Activated T-cell treated with anti-CD3 and anti-CD28 coated beads, Interleukin-2, amount 50 U/mL, for 4 hours (primary cell): ENCODE data around the gene NAB2. TPM values are rescaled to one million over a fixed set of nuclear protein-coding genes. Genes with fewer than 3 reads are reported as not detected.

ENCODE experiments used
- ATAC-seq, 2 donors: fragments of 200-7000 bp; cut with Tn5 transposase; one replicate each; pipeline ENCODE4 v1.10.0; 2021
- DNase-seq: peaks from one replicate; pipeline ENCODE4 v3.0.0-alpha.2; 2020
- H3K27me3 Mint-ChIP-seq: one replicate; pipeline ENCODE4 v1.8.0; 2021; ENCODE audit warnings: low read depth, mixed read lengths
- H3K36me3 Mint-ChIP-seq: one replicate; pipeline ENCODE4 v1.8.0; 2022; ENCODE audit warnings: mixed read lengths; ENCODE audit not compliant: insufficient read depth
- H3K4me1 Mint-ChIP-seq: one replicate; pipeline ENCODE4 v1.8.0; 2021; ENCODE audit warnings: low read depth, mixed read lengths
- H3K4me3 Mint-ChIP-seq: one replicate; pipeline ENCODE4 v1.8.0; 2021; ENCODE audit warnings: mild to moderate bottlenecking, moderate library complexity, mixed read lengths
- H3K9me3 Mint-ChIP-seq: one replicate; pipeline ENCODE4 v1.8.0; 2021; ENCODE audit warnings: mixed read lengths
- total RNA-seq, 3 donors: library from RNA; stranded (reverse); gene quantifications; one replicate each; pipeline ENCODE4 v1.2.1, GENCODE V29; 2021

NAB2 gene
- total RNA-seq, 3 donors from 2014 or later, result 51.3 to 54.6 (median 52.8) TPM

GRCh38 chr12:57085999-57086492, 2.9 kb upstream of the NAB2 start:
- DNase-seq (no peak), ATAC-seq (no peak)
- H3K4me1 Mint-ChIP-seq, result peaks cover 41% of the 10 kb centered on the region
- peak overlapping the region; percentile 88 for H3K4me3 Mint-ChIP-seq
- peaks cover 4% of the 10 kb centered on the region for H3K36me3 Mint-ChIP-seq
- no peaks in the 10 kb centered on the region for H3K27me3 Mint-ChIP-seq
- no peaks in the 10 kb centered on the region for H3K9me3 Mint-ChIP-seq

GRCh38 chr12:57086493-57087009, 2.4 kb upstream of the NAB2 start:
- no peaks in the 10 kb centered on the region for H3K9me3 Mint-ChIP-seq
- H3K27me3 Mint-ChIP-seq, result no peaks in the 10 kb centered on the region
- H3K36me3 Mint-ChIP-seq, result peaks cover 4% of the 10 kb centered on the region
- H3K4me3 Mint-ChIP-seq, result peak overlapping the region; percentile 88
- peaks cover 45% of the 10 kb centered on the region for H3K4me1 Mint-ChIP-seq
- no peak for ATAC-seq
- peak; percentile 70 for DNase-seq

DNA sequence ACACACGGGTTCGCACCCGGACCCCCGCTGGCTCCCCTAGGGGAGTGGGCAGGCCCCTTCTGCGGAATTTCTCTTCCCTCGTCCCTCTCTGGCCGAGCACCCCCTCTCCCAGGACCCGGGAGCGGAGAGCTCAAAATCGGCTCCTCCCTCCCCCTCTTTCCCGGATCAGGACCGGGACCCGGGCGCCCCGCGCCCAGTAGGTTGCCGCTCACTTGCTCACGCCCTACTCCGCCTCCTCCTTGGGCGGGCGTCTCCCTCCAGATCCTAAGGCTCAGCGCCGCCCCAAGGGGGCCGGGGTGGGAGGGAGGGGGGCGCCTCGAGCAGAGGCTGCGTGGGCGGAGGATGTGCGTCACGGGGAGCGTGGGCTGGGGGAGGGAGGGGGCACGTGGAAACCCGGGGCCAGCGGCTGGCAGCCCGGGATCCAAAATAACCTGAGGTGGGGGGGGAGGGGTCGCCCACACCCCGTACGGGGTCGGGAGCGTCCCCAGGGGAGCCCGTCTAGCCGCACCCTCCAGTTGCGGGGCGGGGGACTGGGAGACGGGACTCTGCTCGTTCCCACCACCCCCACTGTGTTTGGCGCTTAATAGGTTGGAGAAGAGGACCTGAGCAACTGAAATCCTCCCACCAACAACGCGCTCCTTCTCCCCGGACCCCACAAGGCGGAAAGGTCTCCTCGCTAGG, 1.8 kb upstream of the NAB2 start:
- peak; percentile 98 for DNase-seq
- Mint-ChIP-seq H3K36me3 (peaks cover 8% of the 10 kb centered on the region), H3K4me1 (peaks cover 50% of the 10 kb centered on the region), H3K27me3 (no peaks in the 10 kb centered on the region), H3K9me3 (no peaks in the 10 kb centered on the region), H3K4me3 (peak overlapping the region; percentile 88)
- ATAC-seq, result peak; percentile 52 to 57

DNA sequence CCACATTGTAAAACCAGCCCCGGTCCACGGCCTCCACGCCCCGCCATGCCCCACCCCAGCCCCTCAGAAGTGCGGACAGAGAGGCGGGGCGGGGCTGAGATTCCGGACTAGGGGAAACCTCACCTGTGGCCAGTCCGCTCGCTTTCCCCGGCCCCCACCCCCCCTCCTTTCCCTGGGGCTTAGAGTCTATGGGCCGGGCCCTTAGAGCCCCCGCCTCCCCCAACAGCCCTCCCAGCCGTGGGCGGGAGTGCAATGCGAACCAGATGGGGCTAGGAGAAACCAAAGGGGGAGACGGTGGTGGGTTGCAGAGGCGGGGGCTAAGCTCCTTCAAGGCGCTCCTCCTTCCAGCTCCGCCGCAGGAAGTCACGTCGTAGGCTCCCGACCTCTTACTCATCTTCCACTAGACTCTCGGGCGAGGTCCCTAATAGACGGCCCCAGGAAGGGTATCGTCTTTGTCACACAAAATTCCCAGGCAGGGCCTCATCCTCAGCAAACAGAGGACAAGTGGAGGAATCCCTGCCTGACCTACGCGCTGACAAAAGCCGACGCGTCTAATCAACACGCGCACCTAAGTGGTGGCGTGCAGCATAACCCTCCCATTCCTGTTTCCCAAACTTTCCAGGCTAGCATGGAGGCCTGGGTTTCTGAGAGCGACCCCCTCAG, 1.1 kb upstream of the NAB2 start:
- Mint-ChIP-seq H3K36me3 (peaks cover 8% of the 10 kb centered on the region), H3K4me1 (peaks cover 56% of the 10 kb centered on the region), H3K4me3 (peak overlapping the region; percentile 88), H3K9me3 (no peaks in the 10 kb centered on the region), H3K27me3 (no peaks in the 10 kb centered on the region)
- ATAC-seq, result peak; percentile 39 to 47
- peak; percentile 88 for DNase-seq

DNA sequence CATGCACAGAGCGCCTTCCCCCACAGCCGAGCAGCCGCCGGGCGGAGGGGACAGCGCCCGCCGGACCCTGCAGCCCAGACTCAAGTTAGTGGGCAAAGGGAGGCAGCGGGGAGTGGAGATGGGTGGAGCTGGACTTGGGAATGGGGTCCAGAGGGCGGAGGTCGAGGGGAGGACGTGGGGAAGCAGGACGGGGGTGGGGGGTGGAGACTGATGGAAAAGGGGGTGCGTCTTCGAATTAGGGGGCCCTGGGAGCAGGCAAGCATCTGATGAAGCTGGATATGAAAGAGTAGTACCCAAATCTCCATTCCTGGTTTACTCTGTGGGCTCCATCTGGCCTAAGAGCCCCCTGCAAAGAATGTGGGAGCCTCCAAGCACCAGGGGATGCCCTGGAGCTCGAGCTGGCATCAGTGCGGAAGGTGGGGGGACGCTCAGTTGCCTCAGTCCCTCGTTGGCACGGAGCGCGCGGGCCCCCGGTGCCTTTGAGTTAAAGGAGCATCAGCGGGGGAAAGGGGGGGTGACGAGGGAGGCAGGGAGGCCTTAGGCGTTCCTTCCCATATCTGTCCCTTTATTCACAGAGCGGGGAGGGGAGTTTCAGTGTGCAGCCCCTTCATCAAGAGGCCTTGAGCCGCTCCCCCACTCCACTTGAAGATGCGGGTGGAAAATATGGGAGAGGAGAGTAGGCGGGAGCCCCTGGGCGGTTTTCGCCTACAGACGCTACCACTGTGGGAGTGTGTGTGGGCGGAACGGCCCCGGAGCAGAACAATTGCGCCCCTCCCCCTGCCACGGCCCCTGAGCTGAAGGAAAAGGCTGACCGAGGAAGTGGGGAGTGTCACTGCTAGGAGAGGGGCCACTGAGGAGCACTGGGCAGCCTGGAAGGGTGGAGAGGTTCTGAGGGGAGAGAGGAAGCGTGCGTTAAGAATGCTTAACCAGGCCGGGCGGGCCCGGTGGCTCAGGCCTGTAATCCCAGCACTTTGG, 644 bp downstream of the NAB2 start:
- Mint-ChIP-seq H3K9me3 (no peaks in the 10 kb centered on the region), H3K27me3 (no peaks in the 10 kb centered on the region), H3K4me1 (peaks cover 73% of the 10 kb centered on the region), H3K4me3 (peak overlapping the region; percentile 92), H3K36me3 (peaks cover 15% of the 10 kb centered on the region)
- ATAC-seq (peak in 1 of 2 donors; percentile 4), DNase-seq (peak; percentile 60)

- H3K9me3 Mint-ChIP-seq, result no peaks in the 10 kb centered on the region
- peaks cover 72% of the 10 kb centered on the region for H3K4me1 Mint-ChIP-seq
- no peak for ATAC-seq
- peak overlapping the region; percentile 92 for H3K4me3 Mint-ChIP-seq
- H3K27me3 Mint-ChIP-seq, result no peaks in the 10 kb centered on the region
- H3K36me3 Mint-ChIP-seq, result peaks cover 19% of the 10 kb centered on the region
- no peak for DNase-seq
Measured at GRCh38 chr12:57090490-57090889, 1.6 kb downstream of the NAB2 start.

- peaks cover 66% of the 10 kb centered on the region for H3K4me1 Mint-ChIP-seq
- H3K4me3 Mint-ChIP-seq, result peak overlapping the region; percentile 92
- H3K27me3 Mint-ChIP-seq, result no peaks in the 10 kb centered on the region
- DNase-seq, result no peak
- no peak for ATAC-seq
- H3K9me3 Mint-ChIP-seq, result no peaks in the 10 kb centered on the region
- H3K36me3 Mint-ChIP-seq, result peaks cover 19% of the 10 kb centered on the region
Measured at GRCh38 chr12:57090924-57091637, 2.2 kb downstream of the NAB2 start.

GRCh38 chr12:57091638-57092528, 3.0 kb downstream of the NAB2 start:
- DNase-seq, result no peak
- Mint-ChIP-seq H3K4me1 (peaks cover 58% of the 10 kb centered on the region), H3K9me3 (no peaks in the 10 kb centered on the region), H3K36me3 (peaks cover 21% of the 10 kb centered on the region), H3K4me3 (peak overlapping the region; percentile 19), H3K27me3 (no peaks in the 10 kb centered on the region)
- ATAC-seq, result no peak

DNA sequence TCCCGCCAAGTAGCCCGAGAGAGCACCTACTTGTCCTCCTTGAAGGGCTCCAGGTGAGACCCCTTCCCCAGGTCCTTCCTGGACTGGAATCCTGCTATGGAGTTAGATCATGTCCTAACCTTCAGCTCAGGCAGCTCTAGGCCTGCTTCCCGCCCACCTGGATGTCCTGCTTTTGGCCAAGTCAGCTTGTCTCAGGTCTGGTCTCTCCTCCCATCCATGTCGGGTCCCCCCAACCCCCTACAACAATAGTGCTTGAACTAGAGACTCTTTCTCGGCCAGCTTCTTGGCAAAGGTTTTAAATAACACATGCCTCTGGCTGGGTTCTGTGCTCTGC, 3.6 kb downstream of the NAB2 start:
- Mint-ChIP-seq H3K36me3 (peaks cover 27% of the 10 kb centered on the region), H3K4me3 (no peak overlapping the region), H3K9me3 (no peaks in the 10 kb centered on the region), H3K4me1 (peaks cover 57% of the 10 kb centered on the region), H3K27me3 (no peaks in the 10 kb centered on the region)
- ATAC-seq (no peak), DNase-seq (no peak)

DNA sequence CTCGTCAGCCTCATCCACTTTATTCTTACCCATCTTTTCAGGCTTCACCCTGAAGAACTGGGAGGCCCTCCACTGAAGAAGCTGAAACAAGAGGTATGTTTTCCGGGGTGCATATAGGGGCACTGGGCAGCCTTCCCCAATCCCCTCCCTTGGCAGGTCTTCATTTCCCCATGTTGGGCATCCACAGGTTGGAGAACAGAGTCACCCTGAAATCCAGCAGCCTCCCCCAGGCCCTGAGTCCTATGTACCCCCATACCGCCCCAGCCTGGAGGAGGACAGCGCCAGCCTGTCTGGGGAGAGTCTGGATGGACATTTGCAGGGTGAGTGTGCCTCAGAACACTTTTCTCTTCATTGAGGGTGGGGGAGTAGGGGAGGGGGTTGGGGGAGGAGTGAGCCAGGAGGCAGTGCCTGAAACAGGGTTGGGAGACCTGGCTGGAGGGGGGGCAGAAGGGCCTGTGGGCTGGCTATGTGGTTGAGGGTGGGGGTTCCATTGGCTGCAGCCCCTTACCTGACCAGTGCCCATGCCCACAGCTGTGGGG, 4.0 kb downstream of the NAB2 start:
- Mint-ChIP-seq H3K9me3 (no peaks in the 10 kb centered on the region), H3K36me3 (peaks cover 28% of the 10 kb centered on the region), H3K4me3 (no peak overlapping the region), H3K4me1 (peaks cover 56% of the 10 kb centered on the region), H3K27me3 (no peaks in the 10 kb centered on the region)
- ATAC-seq, result no peak
- DNase-seq, result no peak

GRCh38 chr12:57093415-57094207, 4.7 kb downstream of the NAB2 start:
- no peaks in the 10 kb centered on the region for H3K9me3 Mint-ChIP-seq
- H3K36me3 Mint-ChIP-seq, result peaks cover 31% of the 10 kb centered on the region
- ATAC-seq (peak; percentile 42 to 47), DNase-seq (peak; percentile 79)
- H3K4me3 Mint-ChIP-seq, result peak overlapping the region; percentile 59
- H3K4me1 Mint-ChIP-seq, result peaks cover 53% of the 10 kb centered on the region
- no peaks in the 10 kb centered on the region for H3K27me3 Mint-ChIP-seq
